Inflammatory macrophage treated with lipopolysaccharide for 4 hours (primary cell): ENCODE data around the gene SERTM1.

Experiments used
- DNase-seq: peaks from one replicate; pipeline ENCODE4 v3.0.0-alpha.2; 2020

The SERTM1 gene

DNA sequence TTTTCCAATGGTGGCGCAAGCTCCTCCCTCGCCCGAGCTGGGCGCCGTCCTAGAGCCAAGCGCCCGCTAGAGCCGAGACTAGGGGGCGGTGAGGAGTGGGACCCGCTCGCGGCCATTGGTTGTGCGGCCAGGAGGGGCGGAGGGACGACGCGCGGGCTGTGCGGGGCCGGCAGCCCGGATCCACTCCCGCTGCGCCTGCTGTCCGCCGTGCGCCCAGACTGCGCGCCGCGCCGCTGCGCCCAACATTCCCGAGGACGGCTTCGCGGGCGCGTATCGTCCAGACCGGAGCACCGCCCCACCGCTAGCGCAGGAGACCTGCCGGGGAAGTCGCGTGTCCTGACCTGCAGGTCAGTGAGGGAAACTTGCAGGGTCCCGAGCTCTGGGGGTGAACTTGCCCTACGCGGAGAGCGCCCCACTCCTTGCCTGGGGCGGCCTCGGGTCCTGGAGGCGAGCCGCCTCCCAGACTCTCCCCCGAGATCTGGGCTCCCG is at the start of gene SERTM1:
Gene SERTM1 (plus strand): TSS at position 183 of the 489 bp plus-strand sequence. CDS start 21,059 bp downstream, outside the sequence.
- DNase-seq, result no peak

DNA sequence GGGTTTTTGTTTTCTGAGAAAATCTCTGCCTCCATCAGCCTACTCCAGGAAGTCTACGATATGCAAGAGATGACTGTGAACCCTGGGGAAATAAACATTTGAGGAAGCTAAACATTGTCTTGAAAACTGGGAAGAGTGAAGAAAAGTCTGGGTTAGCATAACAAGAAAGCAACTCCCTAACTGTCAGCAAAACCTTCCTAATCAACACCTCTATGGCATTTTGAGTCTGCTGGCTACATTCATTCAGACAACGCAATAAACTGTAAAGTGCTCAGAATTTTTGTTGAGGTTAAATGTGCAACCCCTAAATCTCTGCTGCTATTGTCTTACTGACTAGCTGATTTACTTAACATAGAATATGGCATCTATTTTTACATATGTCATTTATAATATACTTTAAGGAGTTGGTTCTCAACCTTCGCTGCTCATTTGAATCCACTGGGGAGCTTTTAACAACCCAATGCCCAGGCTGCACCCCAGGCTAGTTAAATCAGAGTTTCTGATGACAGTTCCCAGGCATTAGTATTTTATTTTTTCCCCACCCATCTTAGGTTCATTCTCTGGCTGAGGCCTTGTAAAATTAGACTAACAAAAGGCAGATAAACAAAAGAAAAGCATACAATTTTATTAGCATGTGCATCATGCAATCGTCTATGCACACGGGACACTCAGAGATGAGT is 45.3 kb upstream of the SERTM1 start:
- no peak for DNase-seq

DNA sequence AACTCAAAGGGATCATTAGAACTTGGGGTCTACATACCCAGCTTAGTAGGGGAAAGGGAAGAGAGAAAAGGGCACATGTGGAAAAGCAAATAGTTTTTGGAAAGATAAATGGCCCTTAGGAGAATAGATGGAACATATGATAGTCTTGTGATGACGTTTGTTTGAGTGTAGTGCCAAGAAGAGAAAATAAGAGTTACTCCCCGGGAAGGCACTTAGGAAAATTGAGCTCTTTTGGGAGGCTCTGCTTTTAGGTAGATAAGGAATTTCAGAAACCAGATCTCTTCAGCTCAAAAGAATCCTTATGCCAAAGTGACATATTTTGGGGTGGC is 44.8 kb upstream of the SERTM1 start:
- DNase-seq, result no peak

DNA sequence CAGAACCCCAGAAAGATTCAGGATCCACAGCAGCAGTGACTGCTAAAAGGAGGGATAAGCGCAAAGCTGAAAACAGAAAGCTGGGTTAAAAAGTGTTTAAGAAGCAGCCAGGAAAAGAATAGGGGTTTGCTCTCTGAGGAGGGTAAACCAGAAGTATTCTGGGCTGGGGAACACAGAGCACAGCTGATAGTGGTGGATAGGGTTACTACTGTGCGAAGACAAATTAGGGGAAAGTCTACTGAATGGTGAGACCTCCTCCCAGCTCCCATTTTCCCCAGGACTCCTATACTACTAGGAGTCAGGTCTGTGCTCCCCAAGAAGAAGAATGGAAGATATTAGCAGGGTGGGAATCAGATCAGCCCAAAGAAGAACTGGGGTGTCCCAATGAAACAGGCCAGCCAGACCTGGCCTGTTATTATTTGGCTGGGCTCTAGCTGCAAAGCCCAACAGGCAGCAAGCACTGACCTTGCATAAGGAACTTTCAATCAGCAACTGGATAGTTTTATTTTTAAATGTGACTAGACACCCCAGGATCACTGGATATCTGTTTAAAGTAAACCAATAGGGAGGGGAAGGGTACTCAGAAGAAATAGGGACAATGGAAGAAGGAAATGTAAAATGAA is 43.5 kb upstream of the SERTM1 start:
- no peak for DNase-seq

DNA sequence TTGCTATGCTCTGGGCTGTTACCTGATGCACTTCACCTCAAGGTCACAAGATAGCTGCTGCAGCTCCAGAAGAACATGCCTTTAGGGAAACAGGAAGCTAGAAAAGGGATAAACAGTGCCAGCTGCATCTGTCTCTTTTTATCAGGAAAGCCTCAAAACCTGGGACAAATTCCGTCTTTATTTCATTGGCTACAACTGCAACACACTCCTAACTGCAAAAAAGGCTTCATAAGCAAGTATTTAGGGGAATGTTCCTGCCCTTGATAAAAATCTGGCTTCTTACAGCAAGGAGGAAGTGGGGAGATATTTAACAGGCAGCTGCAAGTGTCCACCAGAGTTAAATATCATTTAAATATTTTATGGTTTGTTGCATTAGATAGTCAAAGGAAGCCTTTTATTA is 34.2 kb upstream of the SERTM1 start:
- DNase-seq, result no peak

DNA sequence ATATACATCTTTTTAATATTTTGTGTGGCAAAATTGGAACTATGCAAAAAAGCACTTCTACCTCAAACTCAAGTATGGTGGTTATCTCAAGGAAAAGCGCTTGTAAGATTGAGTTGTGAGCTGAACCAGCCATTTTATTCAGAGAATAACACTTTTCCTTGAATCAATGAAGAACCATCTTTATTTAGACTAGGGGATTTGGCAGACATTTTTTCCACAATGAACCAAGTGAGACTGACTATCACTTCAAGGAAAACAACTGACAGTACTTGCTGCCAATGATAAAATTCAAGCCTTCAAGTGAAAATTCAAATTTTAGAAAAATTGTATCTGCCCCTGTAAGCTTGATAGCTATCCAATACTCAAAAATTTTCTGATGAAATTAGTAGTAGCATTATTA is 23.2 kb upstream of the SERTM1 start:
- no peak for DNase-seq

DNA sequence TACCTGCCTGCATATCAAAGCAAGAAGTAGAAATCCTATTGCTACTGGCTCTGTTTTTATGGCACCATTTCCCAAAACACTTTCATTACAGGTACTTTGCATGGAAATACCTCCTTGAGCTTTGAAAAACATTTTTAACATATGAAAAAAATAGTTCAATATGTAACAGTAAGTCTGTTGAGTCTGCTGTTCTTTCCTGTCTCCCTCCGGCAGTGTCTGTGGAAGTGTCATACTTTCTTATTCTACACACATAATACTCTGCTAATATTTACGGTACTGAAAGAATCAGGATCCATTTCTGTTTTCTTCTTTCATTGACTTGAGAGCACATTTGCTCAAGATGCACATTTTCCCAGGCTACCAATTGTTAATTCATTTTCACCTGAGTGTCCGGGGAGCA is 8.2 kb upstream of the SERTM1 start:
- DNase-seq, result no peak

DNA sequence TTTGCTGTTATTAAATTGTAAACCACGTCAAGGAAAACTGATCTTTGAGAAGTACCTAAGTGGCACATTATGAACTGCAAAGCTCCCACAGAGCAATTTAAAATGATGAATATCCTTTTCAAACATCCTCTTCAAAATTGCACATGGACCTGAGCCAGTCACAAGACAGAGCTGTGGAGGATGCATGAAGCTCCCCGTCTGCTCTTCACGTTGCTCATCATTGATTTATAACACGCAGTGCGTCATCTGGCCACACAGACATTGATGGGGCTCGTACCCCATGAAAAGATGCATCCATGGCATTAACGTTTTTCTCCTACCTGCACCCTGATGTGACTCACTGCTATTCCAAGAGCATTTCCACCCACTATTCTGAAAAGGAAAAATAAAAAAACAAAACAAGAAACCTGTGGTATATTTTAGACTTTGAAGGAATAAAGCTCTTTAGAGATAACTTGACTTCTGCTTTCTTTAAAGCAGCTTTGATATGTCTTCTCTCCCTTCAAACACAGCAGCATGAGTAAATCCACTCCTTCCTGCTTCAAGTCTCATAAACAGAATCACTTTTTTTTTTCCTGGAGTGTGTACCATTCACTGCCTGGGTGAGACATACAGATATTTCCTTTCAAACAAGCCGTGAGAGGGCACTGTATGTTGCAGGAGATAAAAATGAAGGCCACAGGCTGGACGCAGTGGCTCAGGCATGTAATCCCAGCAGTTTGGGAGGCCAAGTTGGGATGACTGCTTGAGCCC is 7.2 kb upstream of the SERTM1 start:
- DNase-seq, result no peak

DNA sequence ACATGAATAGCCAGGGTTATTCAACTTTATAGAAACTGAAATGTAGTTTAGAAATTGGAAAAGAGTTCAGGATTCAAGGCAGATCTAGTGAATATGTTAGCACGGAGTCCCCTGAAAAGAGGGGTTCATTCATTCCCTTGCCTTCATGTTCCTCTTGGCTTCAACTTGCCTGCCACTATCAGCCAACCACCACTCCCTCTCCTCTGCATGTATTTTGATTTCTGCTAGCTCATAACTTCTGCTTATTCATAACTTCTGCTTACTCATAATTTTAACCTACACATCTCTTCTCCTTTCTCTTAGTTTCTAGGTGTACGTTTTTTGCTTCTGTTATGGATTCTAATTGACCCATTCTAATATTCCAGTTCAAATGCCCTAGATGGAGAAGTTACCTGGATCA is 5.5 kb upstream of the SERTM1 start:
- no peak for DNase-seq

DNA sequence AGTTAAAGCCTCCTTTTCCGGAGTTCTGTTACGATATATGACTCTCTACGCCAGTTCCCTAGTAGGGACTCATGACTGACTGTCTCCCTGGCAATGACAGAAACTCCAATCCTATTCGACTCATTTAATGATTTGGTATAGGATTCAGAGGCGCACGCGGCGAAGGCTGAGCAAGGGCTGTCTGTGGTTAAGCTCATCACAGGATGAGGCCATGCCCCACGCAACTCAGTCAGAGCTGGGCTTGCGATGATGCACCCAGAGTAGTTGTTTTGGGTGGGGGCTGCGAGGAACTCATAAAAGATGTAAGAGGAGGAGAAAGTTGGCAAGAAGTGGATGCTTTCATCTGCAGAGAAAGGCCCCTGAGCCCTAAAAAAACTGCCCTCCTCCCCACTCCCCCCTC is 468 bp upstream of the SERTM1 start:
- DNase-seq, result no peak

DNA sequence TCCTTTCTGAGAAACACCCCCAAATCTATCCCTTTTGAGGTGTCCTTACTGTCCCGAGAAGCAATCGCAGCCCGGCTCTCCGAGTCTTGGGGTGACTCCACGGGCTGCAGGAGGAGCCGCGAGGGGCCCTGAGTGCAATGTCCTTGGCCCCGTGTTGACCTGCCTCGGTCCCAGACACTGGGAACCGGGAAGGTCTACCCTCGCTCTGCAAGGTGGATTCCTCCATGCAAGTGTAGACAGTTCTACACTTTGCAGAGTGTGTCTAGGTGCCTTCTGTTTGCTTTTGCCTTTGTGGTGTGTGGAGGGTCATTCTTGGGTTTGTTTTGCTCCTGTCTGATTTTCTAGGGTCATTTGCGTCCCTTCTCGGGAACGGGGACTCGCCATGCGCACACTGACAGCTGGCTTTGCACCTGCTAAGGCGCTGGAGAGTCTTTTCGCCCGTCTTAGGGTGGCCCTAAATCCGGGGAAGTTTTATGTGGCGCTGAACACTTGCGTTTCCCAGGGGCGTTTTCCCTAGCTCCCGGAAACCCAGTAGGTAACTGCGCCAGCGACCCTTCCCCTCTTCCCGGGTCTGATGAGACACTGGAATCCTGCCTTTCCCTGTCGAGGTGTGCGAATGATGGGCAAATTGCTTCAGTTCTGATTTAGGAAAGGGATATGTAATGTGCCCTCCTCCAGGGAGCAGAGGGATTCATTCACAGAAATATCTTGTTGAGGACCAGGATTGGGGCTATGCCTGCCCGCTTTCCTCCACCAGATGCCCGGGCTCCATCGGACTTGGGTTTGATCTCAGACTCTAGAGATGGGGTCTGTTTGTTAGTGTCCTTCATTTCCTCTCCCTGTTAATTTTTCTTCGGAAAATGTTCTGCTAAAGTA is 755 bp downstream of the SERTM1 start:
- no peak for DNase-seq

DNA sequence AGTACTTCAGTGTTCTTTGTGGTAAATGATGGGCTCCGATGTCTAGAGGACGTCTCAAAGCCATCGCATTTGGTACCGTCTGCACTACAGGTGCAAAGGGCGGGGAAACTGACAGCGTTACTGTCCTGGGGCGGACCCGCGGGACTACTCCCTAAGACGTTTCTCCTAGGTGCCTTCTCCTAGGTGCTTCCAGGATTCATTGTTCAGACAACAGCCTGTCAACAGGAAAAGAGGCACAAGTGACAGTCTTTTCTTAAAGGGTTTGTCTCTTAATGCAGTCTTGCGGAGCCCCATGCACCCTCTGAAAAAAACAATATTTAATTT is 1.4 kb downstream of the SERTM1 start:
- DNase-seq, result no peak

DNA sequence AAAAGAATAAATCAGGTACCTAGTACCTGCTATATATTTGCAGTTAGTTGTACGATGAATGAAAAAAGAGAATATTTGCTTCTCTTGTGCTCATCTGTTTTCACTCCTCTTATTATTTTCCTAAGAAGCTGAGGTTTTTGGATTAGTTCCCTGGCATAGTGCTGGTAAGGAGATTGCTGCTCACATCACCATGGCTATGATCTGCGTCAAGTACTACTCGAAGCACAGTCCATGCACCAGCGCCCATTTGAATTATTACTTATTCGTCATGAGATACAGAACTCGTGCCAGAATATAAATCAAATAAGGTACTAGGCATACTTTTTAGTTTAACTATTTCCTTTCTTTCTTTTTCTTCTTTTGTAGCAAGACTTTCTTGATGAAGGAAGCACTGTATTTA is 7.1 kb downstream of the SERTM1 start:
- DNase-seq, result no peak

DNA sequence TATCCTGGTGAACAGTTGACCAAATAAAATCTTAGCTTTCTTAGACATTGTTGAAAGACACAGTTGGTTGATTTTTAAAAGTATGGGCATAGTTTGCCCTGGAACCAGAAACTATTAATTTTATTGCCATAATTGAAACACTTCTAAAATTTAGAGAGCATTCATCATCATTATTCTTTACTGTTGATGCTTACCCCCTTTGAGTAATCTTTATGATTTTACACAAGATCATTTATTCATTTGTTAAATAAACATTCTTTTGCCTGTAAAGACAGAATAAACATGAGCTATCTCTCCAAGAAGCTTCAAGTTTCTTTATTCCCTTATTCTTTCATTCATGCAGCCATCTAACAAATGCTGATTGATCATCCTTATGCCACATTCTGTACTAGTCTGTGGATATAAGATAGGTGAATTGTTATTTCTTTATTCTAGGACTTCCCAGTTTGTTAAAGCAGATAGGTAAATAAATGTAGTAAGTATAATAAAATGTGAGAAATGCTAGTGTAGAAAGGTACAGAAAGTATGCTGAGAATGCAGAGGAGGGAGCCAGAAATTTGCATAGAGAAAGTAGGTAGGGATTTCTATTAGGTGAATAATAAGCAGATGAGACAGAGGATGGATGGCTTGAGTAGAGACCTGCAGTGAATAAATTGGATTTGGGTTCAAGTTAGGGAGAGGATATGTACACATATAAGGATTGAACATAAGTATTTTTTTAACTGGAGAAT is 8.2 kb downstream of the SERTM1 start:
- DNase-seq, result no peak

DNA sequence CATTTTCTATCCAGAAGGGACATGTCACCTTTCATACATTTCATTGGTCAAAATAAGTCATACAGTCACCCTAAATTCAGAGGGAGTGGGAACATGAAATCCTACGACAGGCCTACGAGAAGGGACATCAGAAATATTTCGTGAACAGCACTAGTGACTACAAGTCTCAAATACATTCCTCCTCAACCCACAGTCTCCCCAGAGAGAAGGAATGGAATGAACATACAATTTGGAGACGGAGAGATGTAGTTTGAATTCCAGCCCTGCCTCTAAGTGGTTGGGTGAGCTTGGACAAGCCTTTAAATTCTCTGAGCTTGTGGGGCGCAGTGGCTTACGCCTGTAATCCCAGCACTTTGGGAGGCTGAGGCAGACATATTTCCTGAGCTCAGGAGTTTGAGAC is 9.9 kb downstream of the SERTM1 start:
- no peak for DNase-seq

DNA sequence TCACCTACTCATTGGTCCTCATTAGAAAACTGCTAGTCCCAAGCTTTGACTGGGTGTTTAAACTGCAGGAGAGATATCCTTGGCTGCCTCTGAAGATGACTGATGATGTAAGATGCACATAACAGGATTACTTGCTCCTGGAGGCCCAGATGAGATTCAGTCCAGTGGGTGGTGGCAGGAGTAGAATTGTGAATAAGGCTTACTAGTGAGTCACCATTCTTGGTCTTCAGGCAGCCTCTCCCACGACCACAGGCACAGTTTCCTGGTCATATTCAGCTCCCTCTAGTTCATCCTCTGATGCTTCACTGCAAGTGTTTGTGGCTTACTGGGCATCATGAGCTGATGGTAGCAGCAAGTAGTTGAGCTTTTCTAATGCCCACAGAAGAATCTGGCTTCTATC is 12.1 kb downstream of the SERTM1 start:
- DNase-seq, result no peak

DNA sequence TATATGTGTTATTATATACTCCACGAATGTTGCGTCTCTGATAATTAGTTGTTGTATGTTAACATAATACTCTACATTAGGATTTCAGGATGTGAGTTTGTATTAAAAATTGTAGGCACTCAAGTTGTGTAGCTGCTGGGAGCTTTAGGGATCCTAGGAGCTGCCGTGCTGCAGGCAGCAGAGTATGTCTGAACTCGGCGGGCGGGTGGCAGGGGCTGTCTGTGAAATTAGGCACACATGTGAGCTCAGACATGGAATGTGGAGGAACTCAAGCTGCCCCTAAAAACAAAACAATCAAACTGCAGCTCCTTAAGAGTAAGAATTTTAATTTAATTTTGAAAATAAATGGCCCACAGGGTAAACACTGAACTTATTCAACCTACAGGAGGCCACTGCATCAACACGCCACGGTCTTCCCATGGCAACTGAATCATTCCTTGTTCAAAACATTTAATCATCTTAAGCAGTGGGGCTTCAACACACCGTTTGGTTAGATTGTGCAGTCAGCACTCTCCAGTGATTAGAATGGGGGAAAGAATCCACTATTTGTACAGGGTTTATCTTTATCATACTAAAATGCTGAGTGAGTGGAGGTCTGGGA is 22.7 kb downstream of the SERTM1 start:
- no peak for DNase-seq

DNA sequence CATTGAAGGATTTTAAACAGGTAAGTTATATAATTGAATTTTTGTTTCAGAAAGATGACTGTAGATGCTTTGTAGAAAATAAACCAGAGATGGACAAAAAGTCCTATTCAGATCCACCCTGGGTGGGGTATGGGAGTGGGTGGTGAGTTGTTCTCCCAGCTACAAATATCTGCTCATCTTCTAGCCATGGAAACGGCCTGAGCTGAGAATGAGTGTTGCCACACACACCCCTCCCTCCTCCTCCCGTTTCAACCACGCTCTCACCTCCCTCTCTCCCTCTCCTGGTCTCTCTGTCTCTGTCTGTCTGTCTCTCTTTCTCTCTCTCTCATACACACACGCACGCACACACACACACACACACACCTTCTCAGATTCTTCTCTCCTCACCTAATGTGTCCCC is 26.4 kb downstream of the SERTM1 start:
- DNase-seq, result no peak

DNA sequence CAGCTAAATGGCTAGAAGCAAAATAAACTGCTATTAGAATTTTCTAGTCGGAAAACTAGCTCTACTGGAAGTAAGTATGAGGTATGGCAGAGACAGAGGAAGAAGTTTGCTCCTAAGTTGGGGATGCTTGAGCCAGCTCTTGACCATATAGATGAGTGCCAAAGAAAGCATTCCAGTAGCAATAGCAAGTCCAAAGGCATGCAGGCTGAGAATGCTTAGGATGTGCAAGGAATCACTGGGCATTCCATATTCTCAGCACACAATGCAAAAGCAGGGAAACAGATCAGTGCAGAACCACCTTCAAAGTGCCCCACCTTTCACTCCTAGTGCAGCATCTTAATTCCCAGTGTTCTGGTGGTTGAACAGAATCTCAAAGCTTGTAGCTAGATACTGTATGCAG is 32.9 kb downstream of the SERTM1 start:
- no peak for DNase-seq

DNA sequence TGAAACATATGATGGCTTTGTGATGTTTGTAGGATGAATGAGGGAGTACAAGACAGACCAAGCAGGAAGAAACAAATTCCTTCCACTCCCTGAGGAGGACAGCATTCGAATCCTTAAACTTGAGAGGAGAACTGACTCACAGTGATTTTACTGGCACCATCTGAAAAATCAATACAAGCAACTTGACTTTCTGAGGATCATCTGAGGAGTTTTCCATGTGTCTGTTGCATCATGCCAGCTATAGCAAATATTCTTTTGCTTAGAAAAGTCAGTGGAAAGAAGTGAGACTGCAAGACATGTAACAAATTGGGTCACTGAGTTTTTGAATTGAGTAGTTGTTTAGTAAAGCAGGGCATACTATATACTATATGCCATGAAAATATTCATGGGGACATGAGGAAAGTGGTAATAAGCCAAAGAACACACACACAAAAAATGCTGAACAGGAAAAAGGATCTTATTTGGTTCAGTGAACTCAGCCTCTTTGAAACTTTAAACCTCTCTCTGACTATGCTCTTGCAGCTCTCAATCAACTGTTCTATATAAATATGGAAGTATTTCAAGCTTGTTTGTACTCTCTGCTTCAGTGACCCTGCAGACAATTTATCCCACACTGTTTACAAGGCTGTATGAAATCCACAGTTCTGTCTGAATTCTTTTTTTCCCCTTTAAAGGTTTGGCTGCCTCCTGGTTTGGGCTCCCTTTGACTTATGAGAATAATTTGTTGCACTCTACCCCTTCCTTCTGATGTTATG is 35.5 kb downstream of the SERTM1 start:
- no peak for DNase-seq

DNA sequence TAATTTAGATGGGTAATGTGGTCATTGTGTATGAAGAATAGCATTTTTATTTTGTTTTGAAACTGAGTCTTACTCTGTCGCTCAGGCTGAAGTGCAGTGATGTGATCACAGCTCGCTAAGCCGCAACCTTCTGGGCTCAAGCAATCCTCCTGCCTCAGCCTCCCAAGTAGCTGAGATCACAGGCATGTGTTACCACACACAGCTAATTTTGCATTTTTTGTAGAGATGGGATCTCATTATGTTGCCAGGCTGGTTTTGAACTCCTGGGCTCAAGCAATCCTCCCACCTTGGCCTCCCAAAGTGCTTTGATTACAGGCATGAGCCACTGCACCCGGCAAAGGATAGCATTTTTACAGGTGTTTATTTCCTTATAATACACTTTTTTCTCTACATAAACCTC is 36.6 kb downstream of the SERTM1 start:
- DNase-seq, result no peak

DNA sequence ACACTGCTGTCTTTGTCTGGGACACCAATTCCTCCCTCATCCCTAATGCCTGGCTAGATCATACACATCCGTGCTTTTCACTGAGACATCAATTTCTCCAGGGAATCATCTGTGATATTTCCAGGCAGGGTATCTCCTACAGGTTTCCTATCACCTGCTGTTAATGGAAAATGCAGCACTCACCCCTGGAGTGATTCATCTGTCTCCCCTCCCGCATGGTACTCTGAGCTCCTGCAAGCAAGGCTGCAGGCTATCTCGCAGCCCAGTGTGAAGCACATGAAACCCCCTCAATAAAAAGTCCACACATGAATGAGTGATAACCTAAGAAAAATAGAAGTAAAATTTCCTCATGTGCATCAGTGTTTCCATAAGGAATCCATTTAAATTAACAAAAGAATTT is 38.5 kb downstream of the SERTM1 start:
- DNase-seq, result no peak
